Tibial artery (tissue), 4 donors: ENCODE data around the gene PLXNA4.
A peak's percentile ranks its signal among the peaks of the same experiment; 100 is the strongest.

Source experiments
- DNase-seq, 2 donors: peaks; one replicate each; pipeline ENCODE4 v3.0.0-alpha.2; 2019
- H3K27ac ChIP-seq, 2 donors: fragments of 200-600 bp; sonication (generic) in 1 of 2; 1 replicate in 1 of 2; 2 replicates in 1 of 2; pipeline ENCODE4 v1.5.1; 2018 to 2019; ENCODE audit warnings: mild to moderate bottlenecking in 1 of 2
- H3K27me3 ChIP-seq, 2 donors: fragments of 200-600 bp; sonication (generic) in 1 of 2; one replicate each; pipeline versions ENCODE4 v1.5.1 to v1.6.0; 2016 to 2019
- H3K36me3 ChIP-seq, 3 donors: fragments of 200-600 bp; sonication (generic) in 2 of 3; one replicate each; pipeline ENCODE4 v1.5.1; 2016 to 2019; ENCODE audit warnings: mild to moderate bottlenecking in 2 of 3
- H3K4me1 ChIP-seq, 4 donors: fragments of 200-600 bp; sonication (generic) in 2 of 4; 1 replicate in 3 of 4; 2 replicates in 1 of 4; pipeline ENCODE4 v1.5.1; 2016 to 2019
- H3K4me3 ChIP-seq, 2 donors: fragments of 200-600 bp; sonication (generic) in 1 of 2; 1 replicate in 1 of 2; 2 replicates in 1 of 2; pipeline ENCODE4 v1.5.1; 2018 to 2019; ENCODE audit warnings: mild to moderate bottlenecking in 2 of 2
- H3K9me3 ChIP-seq, 3 donors: fragments of 200-600 bp; sonication (generic) in 1 of 3; one replicate each; pipeline ENCODE4 v1.5.1; 2016 to 2019
- CTCF ChIP-seq, 2 experiments: fragments of 200-600 bp in 1 of 2; fragments of 450-650 bp in 1 of 2; IDR thresholded peaks; one replicate each; pipeline ENCODE4 v1.5.1; 2017 to 2019; ENCODE audit warnings: antibody characterized with exemption in 2 of 2, mild to moderate bottlenecking in 1 of 2, moderate library complexity in 1 of 2
- intact Hi-C: fragments of 100-400 bp; cut with DNase I; formaldehyde crosslinking; loops from one replicate; pipeline ENCODE4 v1.15.0; 2023; ENCODE audit warnings: low total_unique reads

PLXNA4 gene

DNA sequence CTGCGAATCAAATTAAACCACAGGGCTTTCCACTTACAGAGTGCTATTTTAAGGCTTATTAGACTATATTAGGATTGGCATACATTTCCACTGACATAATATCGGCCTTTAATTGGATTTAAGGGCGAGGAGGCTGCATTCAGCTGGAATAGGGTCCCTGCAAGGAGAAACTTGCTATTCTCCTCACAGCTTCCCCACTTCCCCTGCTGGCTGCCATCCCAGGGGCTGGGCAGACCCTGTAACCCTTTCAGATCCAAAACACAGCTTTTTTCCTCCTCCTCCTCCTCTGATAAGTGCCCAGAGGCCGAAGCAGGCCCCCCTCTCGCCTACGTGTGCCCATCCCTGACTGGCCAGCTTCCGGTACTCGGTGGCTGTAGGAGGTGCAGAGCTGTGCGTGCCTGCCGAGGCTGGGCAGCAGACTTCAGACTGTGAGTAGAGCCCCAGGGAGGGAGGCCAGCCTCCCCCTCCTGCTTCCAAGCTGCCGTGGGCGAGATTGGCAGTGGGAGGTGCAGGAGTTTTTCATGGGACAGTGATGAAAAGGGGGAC, 224.2 kb downstream of the PLXNA4 start:
- H3K9me3 ChIP-seq, result no peaks in the 10 kb centered on the region
- H3K4me3 ChIP-seq, result peak overlapping the region; percentile 8 to 31
- intact Hi-C loops, result no loop called here
- peaks cover 0 to 5% of the 10 kb centered on the region in 2 donors for H3K27me3 ChIP-seq
- peak overlapping the region; percentile 55 to 59 for H3K27ac ChIP-seq
- no peak for TF ChIP-seq CTCF (IDR thresholded peaks at IDR 0.05)
- no peak for DNase-seq
- no peaks in the 10 kb centered on the region for H3K36me3 ChIP-seq
- H3K4me1 ChIP-seq, result peaks cover 0 to 19% (median 11%) of the 10 kb centered on the region in 4 donors

- TF ChIP-seq CTCF (IDR thresholded peaks at IDR 0.05), result no peak
- no peaks in the 10 kb centered on the region for H3K36me3 ChIP-seq
- no peaks in the 10 kb centered on the region for H3K9me3 ChIP-seq
- H3K27ac ChIP-seq, result no peak overlapping the region
- H3K27me3 ChIP-seq, result peaks cover 0 to 5% of the 10 kb centered on the region in 2 donors
- peaks cover 0 to 19% (median 11%) of the 10 kb centered on the region in 4 donors for H3K4me1 ChIP-seq
- intact Hi-C loops, result no loop called here
- DNase-seq, result no peak
- no peak overlapping the region for H3K4me3 ChIP-seq
These were observed 225.5 kb downstream of the PLXNA4 start for GRCh38 chr7:132350741-132351140.

DNA sequence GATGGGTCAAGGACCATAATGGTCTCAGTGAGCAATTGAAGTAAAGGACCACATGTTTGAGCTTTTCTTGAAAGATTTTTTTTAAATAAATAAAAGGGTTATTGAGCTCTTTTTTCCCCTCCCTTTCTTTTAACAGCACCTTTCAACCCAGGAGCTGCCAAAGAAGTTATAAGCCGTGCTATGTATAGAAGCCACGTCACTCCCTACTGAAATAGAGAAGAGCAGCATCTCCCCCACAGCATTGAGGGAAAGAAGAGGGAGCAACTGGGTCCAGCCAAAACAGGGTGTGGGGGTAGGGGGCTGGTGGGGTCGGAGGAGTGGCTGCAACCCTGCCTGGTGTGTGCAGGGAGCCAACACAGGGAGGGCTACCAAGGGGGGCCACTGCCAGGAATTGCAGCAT, 227.2 kb downstream of the PLXNA4 start:
- H3K9me3 ChIP-seq, result no peaks in the 10 kb centered on the region
- TF ChIP-seq CTCF (IDR thresholded peaks at IDR 0.05), result no peak
- no peaks in the 10 kb centered on the region for H3K27me3 ChIP-seq
- no peak for DNase-seq
- intact Hi-C loops, result no loop called here
- H3K4me1 ChIP-seq, result peaks cover 0 to 19% (median 11%) of the 10 kb centered on the region in 4 donors
- H3K4me3 ChIP-seq, result no peak overlapping the region
- H3K36me3 ChIP-seq, result no peaks in the 10 kb centered on the region
- no peak overlapping the region for H3K27ac ChIP-seq

- no peak for DNase-seq
- no peak for TF ChIP-seq CTCF (IDR thresholded peaks at IDR 0.05)
- Histone ChIP-seq H3K4me3 (no peak overlapping the region), H3K27ac (no peak overlapping the region), H3K9me3 (no peaks in the 10 kb centered on the region), H3K27me3 (no peaks in the 10 kb centered on the region), H3K36me3 (no peaks in the 10 kb centered on the region), H3K4me1 (peaks cover 0 to 19% (median 11%) of the 10 kb centered on the region in 4 donors)
- intact Hi-C loops, result no loop called here
These were observed 227.9 kb downstream of the PLXNA4 start for GRCh38 chr7:132348341-132348740.

DNA sequence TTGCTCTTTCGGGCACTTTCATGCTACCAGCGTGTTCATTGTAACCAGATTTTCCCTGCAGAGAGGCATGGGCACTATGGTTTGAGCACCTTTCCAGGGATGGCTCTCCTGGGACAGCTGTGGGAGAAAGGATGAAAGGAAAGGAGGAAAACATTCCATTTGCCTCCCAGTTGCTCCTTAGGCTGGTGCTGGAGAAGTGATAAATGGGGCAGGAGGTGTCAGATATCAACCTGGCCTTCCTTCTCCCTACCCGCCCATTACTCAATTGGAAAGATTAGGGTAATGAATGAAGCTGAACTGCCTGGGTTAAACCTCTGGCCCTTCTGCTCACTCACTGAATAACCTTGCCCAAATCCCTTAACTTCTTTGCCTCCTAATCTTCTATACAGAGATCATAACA, 228.4 kb downstream of the PLXNA4 start:
- TF ChIP-seq CTCF (IDR thresholded peaks at IDR 0.05), result no peak
- no peaks in the 10 kb centered on the region for H3K36me3 ChIP-seq
- DNase-seq, result no peak
- H3K27me3 ChIP-seq, result no peaks in the 10 kb centered on the region
- intact Hi-C loops, result no loop called here
- H3K4me1 ChIP-seq, result peaks cover 0 to 15% (median 11%) of the 10 kb centered on the region in 4 donors
- H3K27ac ChIP-seq, result no peak overlapping the region
- H3K9me3 ChIP-seq, result no peaks in the 10 kb centered on the region
- no peak overlapping the region for H3K4me3 ChIP-seq

DNA sequence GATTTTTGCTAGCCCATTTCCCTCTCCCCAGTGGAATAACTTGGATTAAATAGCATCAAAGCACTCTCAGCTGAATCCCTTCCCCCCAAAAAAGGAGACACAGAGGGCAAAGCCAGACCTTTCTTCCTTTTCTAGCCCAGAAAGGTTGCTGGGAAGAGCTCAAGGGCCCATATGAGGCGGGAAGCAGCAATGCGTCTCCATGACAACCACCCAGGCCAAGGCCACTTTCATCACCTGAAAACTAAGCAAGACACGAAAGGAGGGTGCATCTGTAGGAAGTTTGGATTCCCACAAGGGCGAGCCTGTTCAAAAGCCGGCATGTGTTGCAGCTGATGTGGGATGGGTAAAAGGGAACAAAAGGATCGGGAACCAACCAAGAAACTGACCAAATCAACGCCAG, 229.1 kb downstream of the PLXNA4 start:
- no peak overlapping the region for H3K4me3 ChIP-seq
- H3K27me3 ChIP-seq, result no peaks in the 10 kb centered on the region
- intact Hi-C loops, result no loop called here
- H3K36me3 ChIP-seq, result no peaks in the 10 kb centered on the region
- peaks cover 0 to 8% (median 6%) of the 10 kb centered on the region in 4 donors for H3K4me1 ChIP-seq
- no peak overlapping the region for H3K27ac ChIP-seq
- TF ChIP-seq CTCF (IDR thresholded peaks at IDR 0.05), result no peak
- no peaks in the 10 kb centered on the region for H3K9me3 ChIP-seq
- DNase-seq, result no peak
